ENCODE measurements around the gene CAMSAP2. TPM values are rescaled to one million over a fixed set of nuclear protein-coding genes. Genes with fewer than 3 reads are reported as not detected.

The CAMSAP2 gene
- total and polyA plus RNA-seq, 10 of the 15 experiments (the other 5 are each of a cell fraction or from before 2014, with no cell fraction given), result 3.9 to 19.8 (median 8.0) TPM

DNA sequence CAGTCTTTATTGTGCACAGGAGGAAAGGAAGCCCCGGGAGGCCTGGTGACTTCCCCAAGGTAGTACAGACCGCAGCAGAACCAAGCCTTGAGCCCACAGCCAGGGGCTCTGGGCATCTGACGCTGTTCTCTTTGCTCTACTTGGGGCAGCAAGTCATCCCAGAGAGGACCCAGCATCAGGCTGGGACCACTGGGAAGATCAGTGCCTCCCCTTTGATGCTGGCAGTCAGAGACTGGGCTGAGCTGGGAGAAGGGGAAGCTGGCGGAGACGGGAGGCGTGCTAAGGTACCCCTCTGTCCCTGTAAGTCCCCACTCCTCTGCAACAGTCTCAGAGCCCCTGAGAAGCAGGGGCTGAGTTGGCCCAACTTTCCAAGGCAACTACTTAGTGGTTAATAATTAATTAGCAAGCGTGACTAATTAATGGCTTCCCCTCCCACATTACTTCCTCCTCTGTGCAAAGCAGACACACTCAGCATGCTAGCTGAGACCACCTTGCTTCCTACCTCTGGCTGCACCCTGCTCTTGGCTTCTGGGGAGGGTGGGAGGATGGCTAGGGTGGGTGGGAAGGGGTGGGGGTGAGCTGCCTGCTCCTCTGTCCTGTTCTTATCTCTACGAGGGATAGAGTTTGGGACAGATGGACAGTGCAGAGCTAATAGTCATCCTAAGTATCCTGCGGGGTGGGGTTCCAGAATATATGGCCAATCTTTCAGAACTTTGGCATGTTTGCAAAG lies 157.3 kb downstream of the CAMSAP2 start (continued):
- TF ChIP-seq JUND (IDR thresholded peaks at IDR 0.05; ENCODE audit: low read depth, low read length) (no peak), RAD21 (IDR thresholded peaks at IDR 0.05; ENCODE audit: insufficient read depth, low read depth, low read length) (no peak), ETV6 (conservative IDR thresholded peaks at IDR 0.05 in 1 of 2, IDR thresholded peaks at IDR 0.05 in 1 of 2; ENCODE audit: borderline replicate concordance in 1 of 2, low read depth in 1 of 2) (no peak), TCF12 (IDR thresholded peaks at IDR 0.05; ENCODE audit: low read depth, low read length) (no peak), CREB1 (IDR thresholded peaks at IDR 0.05; ENCODE audit: low read depth) (no peak), SP1 (IDR thresholded peaks at IDR 0.05; ENCODE audit: low read depth, low read length) (no peak), E2F8 (IDR thresholded peaks at IDR 0.05; ENCODE audit: low read depth, partially characterized antibody) (no peak), MTA2 (IDR thresholded peaks at IDR 0.05; ENCODE audit: low read depth) (peak; percentile 89), GATAD2B (conservative IDR thresholded peaks at IDR 0.05; ENCODE audit: low read depth) (peak; percentile 74), USF2 (IDR thresholded peaks at IDR 0.05; ENCODE audit: borderline replicate concordance, low read depth, low read length) (no peak), ATF7 (IDR thresholded peaks at IDR 0.05; ENCODE audit: low read depth) (0 out of 2 replicates have a peak, but pooled peaks have one; percentile 30), PAX8 (IDR thresholded peaks at IDR 0.05) (no peak), PKNOX1 (IDR thresholded peaks at IDR 0.05) (no peak), DPF2 (IDR thresholded peaks at IDR 0.05) (peak; percentile 65; the same call in 1 of the 2 replicates)
- TF ChIP-seq, protein P1, sequence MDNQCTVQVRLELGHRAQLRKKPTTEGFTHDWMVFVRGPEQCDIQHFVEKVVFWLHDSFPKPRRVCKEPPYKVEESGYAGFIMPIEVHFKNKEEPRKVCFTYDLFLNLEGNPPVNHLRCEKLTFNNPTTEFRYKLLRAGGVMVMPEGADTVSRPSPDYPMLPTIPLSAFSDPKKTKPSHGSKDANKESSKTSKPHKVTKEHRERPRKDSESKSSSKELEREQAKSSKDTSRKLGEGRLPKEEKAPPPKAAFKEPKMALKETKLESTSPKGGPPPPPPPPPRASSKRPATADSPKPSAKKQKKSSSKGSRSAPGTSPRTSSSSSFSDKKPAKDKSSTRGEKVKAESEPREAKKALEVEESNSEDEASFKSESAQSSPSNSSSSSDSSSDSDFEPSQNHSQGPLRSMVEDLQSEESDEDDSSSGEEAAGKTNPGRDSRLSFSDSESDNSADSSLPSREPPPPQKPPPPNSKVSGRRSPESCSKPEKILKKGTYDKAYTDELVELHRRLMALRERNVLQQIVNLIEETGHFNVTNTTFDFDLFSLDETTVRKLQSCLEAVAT (IDR thresholded peaks at IDR 0.05), result peak; percentile 53
- TF ChIP-seq, protein P2, sequence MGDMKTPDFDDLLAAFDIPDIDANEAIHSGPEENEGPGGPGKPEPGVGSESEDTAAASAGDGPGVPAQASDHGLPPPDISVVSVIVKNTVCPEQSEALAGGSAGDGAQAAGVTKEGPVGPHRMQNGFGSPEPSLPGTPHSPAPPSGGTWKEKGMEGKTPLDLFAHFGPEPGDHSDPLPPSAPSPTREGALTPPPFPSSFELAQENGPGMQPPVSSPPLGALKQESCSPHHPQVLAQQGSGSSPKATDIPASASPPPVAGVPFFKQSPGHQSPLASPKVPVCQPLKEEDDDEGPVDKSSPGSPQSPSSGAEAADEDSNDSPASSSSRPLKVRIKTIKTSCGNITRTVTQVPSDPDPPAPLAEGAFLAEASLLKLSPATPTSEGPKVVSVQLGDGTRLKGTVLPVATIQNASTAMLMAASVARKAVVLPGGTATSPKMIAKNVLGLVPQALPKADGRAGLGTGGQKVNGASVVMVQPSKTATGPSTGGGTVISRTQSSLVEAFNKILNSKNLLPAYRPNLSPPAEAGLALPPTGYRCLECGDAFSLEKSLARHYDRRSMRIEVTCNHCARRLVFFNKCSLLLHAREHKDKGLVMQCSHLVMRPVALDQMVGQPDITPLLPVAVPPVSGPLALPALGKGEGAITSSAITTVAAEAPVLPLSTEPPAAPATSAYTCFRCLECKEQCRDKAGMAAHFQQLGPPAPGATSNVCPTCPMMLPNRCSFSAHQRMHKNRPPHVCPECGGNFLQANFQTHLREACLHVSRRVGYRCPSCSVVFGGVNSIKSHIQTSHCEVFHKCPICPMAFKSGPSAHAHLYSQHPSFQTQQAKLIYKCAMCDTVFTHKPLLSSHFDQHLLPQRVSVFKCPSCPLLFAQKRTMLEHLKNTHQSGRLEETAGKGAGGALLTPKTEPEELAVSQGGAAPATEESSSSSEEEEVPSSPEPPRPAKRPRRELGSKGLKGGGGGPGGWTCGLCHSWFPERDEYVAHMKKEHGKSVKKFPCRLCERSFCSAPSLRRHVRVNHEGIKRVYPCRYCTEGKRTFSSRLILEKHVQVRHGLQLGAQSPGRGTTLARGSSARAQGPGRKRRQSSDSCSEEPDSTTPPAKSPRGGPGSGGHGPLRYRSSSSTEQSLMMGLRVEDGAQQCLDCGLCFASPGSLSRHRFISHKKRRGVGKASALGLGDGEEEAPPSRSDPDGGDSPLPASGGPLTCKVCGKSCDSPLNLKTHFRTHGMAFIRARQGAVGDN (IDR thresholded peaks at IDR 0.05), result peak; percentile 51
- TF ChIP-seq, protein P3, sequence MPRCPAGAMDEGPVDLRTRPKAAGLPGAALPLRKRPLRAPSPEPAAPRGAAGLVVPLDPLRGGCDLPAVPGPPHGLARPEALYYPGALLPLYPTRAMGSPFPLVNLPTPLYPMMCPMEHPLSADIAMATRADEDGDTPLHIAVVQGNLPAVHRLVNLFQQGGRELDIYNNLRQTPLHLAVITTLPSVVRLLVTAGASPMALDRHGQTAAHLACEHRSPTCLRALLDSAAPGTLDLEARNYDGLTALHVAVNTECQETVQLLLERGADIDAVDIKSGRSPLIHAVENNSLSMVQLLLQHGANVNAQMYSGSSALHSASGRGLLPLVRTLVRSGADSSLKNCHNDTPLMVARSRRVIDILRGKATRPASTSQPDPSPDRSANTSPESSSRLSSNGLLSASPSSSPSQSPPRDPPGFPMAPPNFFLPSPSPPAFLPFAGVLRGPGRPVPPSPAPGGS (IDR thresholded peaks at IDR 0.05; ENCODE audit: borderline replicate concordance, insufficient read depth, low read depth, low read length, poor library complexity, severe bottlenecking), result peak; percentile 53

Measured in GM12878 (cell line).